ENCODE measurements around the gene LLPH. TPM values are rescaled to one million over a fixed set of nuclear protein-coding genes. Genes with fewer than 3 reads are reported as not detected.

Gene LLPH
- total RNA-seq, 5 donors from 2014 or later (not counting 1 experiment from before 2014, with no cell fraction given), result 16.6 to 24.3 (median 22.3) TPM

GRCh38 chr12:66085213-66085612 is 45.3 kb downstream of the LLPH start:
- no CpG with 5 or more reads among the region's 1 CpG for whole genome bisulfite sequencing (ENCODE audit: insufficient coverage)
- Mint-ChIP-seq H3K9me3 (peaks cover 0 to 10% (median 2%) of the 10 kb centered on the region in 3 donors), H3K4me3 (no peak overlapping the region), H3K27ac (no peak overlapping the region), H3K4me1 (no peaks in the 10 kb centered on the region), H3K27me3 (peaks cover 19 to 32% of the 10 kb centered on the region in 2 donors), H3K36me3 (no peaks in the 10 kb centered on the region)
- DNase-seq (no peak), ATAC-seq (replicated peaks in 1 of 4) (no peak)
- ChIA-PET CTCF (interaction anchor here (0.9 to 3.4 kb wide), 2 partner anchors 529 to 1194 kb away, joined by 4 to 17 read pairs; no protein-coding TSS in a partner anchor), POLR2A (no interaction called here)
- H3K4me1 ChIP-seq (ENCODE audit: control insufficient read depth in 1 of 2, extremely low read depth in 1 of 2, insufficient read depth in 2 of 2, low read length in 2 of 2), result no peaks in the 10 kb centered on the region
- no peak overlapping the region for H3K27ac ChIP-seq (ENCODE audit: low read length)
- H3K27me3 ChIP-seq (replicated peaks in 1 of 2; ENCODE audit: control insufficient read depth in 2 of 2, extremely low read depth in 1 of 2, insufficient read depth in 2 of 2, low read length in 1 of 2), result peaks cover 0 to 6% of the 10 kb centered on the region in 2 experiments
- H3K4me3 ChIP-seq (ENCODE audit: control insufficient read depth in 1 of 2, extremely low read depth in 1 of 2, low read length in 1 of 2), result no peak overlapping the region
- H3K36me3 ChIP-seq (ENCODE audit: control insufficient read depth in 2 of 2, extremely low read depth in 1 of 2, insufficient read depth in 1 of 2, low read length in 1 of 2), result no peaks in the 10 kb centered on the region
- H3K9me3 ChIP-seq, result no peaks in the 10 kb centered on the region

GRCh38 chr12:66083766-66084165 is 46.8 kb downstream of the LLPH start:
- H3K27ac ChIP-seq (ENCODE audit: low read length), result no peak overlapping the region
- H3K36me3 Mint-ChIP-seq, result no peaks in the 10 kb centered on the region
- H3K9me3 Mint-ChIP-seq, result peaks cover 0 to 10% (median 2%) of the 10 kb centered on the region in 3 donors
- ATAC-seq (replicated peaks in 1 of 4) (no peak), DNase-seq (no peak)
- H3K27ac Mint-ChIP-seq, result no peak overlapping the region
- H3K27me3 ChIP-seq (replicated peaks in 1 of 2; ENCODE audit: control insufficient read depth in 2 of 2, extremely low read depth in 1 of 2, insufficient read depth in 2 of 2, low read length in 1 of 2), result peaks cover 0 to 6% of the 10 kb centered on the region in 2 experiments
- CTCF ChIA-PET, result interaction anchor here in 1 of 2 donors (1.2 kb wide), 1 partner anchor 527 kb away, joined by 3 read pairs; no protein-coding TSS in a partner anchor
- H3K27me3 Mint-ChIP-seq, result peaks cover 23 to 34% of the 10 kb centered on the region in 2 donors
- POLR2A ChIA-PET, result no interaction called here
- no CpG with 5 or more reads among the region's 1 CpG for WGBS (ENCODE audit: insufficient coverage)
- no peak overlapping the region for H3K4me3 Mint-ChIP-seq
- H3K36me3 ChIP-seq (ENCODE audit: control insufficient read depth in 2 of 2, extremely low read depth in 1 of 2, insufficient read depth in 1 of 2, low read length in 1 of 2), result no peaks in the 10 kb centered on the region
- no peaks in the 10 kb centered on the region for H3K9me3 ChIP-seq
- no peaks in the 10 kb centered on the region for H3K4me1 ChIP-seq (ENCODE audit: control insufficient read depth in 1 of 2, extremely low read depth in 1 of 2, insufficient read depth in 2 of 2, low read length in 2 of 2)
- no peak overlapping the region for H3K4me3 ChIP-seq (ENCODE audit: control insufficient read depth in 1 of 2, extremely low read depth in 1 of 2, low read length in 1 of 2)
- no peaks in the 10 kb centered on the region for H3K4me1 Mint-ChIP-seq

- peaks cover 0 to 2% of the 10 kb centered on the region in 2 experiments for H3K27me3 ChIP-seq (replicated peaks in 1 of 2; ENCODE audit: control insufficient read depth in 2 of 2, extremely low read depth in 1 of 2, insufficient read depth in 2 of 2, low read length in 1 of 2)
- no peaks in the 10 kb centered on the region for H3K9me3 ChIP-seq
- Mint-ChIP-seq H3K4me3 (no peak overlapping the region), H3K27ac (no peak overlapping the region), H3K27me3 (peaks cover 24 to 34% of the 10 kb centered on the region in 2 donors), H3K36me3 (no peaks in the 10 kb centered on the region), H3K9me3 (peaks cover 0 to 10% (median 2%) of the 10 kb centered on the region in 3 donors), H3K4me1 (no peaks in the 10 kb centered on the region)
- no peak overlapping the region for H3K4me3 ChIP-seq (ENCODE audit: control insufficient read depth in 1 of 2, extremely low read depth in 1 of 2, low read length in 1 of 2)
- ATAC-seq (replicated peaks in 1 of 4) (no peak), DNase-seq (no peak)
- no peaks in the 10 kb centered on the region for H3K36me3 ChIP-seq (ENCODE audit: control insufficient read depth in 2 of 2, extremely low read depth in 1 of 2, insufficient read depth in 1 of 2, low read length in 1 of 2)
- no CpG with 5 or more reads among the region's 1 CpG for WGBS (ENCODE audit: insufficient coverage)
- CTCF ChIA-PET, result no interaction called here
- POLR2A ChIA-PET, result no interaction called here
- H3K27ac ChIP-seq (ENCODE audit: low read length), result no peak overlapping the region
- H3K4me1 ChIP-seq (ENCODE audit: control insufficient read depth in 1 of 2, extremely low read depth in 1 of 2, insufficient read depth in 2 of 2, low read length in 2 of 2), result no peaks in the 10 kb centered on the region
Measured at GRCh38 chr12:66082744-66083143, 47.8 kb downstream of the LLPH start.

GRCh38 chr12:66080791-66081190 is 49.8 kb downstream of the LLPH start:
- no peak overlapping the region for H3K27ac ChIP-seq (ENCODE audit: low read length)
- peaks cover 24 to 27% of the 10 kb centered on the region in 2 donors for H3K27me3 Mint-ChIP-seq
- CTCF ChIA-PET, result interaction anchor here in 1 of 2 donors (0.6 kb wide), 1 partner anchor 521 kb away, joined by 3 read pairs; no protein-coding TSS in a partner anchor
- DNase-seq (no peak), ATAC-seq (replicated peaks in 1 of 4) (no peak)
- no peaks in the 10 kb centered on the region for H3K4me1 Mint-ChIP-seq
- H3K9me3 Mint-ChIP-seq, result peaks cover 0 to 10% (median 2%) of the 10 kb centered on the region in 3 donors
- H3K27ac Mint-ChIP-seq, result no peak overlapping the region
- H3K36me3 ChIP-seq (ENCODE audit: control insufficient read depth in 2 of 2, extremely low read depth in 1 of 2, insufficient read depth in 1 of 2, low read length in 1 of 2), result no peaks in the 10 kb centered on the region
- WGBS (ENCODE audit: insufficient coverage), result no CpG with 5 or more reads among the region's 4 CpGs
- no peaks in the 10 kb centered on the region for H3K9me3 ChIP-seq
- no peak overlapping the region for H3K4me3 Mint-ChIP-seq
- peaks cover 0 to 2% of the 10 kb centered on the region in 2 experiments for H3K27me3 ChIP-seq (replicated peaks in 1 of 2; ENCODE audit: control insufficient read depth in 2 of 2, extremely low read depth in 1 of 2, insufficient read depth in 2 of 2, low read length in 1 of 2)
- H3K4me3 ChIP-seq (ENCODE audit: control insufficient read depth in 1 of 2, extremely low read depth in 1 of 2, low read length in 1 of 2), result no peak overlapping the region
- POLR2A ChIA-PET, result no interaction called here
- H3K36me3 Mint-ChIP-seq, result no peaks in the 10 kb centered on the region
- no peaks in the 10 kb centered on the region for H3K4me1 ChIP-seq (ENCODE audit: control insufficient read depth in 1 of 2, extremely low read depth in 1 of 2, insufficient read depth in 2 of 2, low read length in 2 of 2)

GRCh38 chr12:66077542-66077941 is 53.0 kb downstream of the LLPH start:
- H3K27ac ChIP-seq (ENCODE audit: low read length), result no peak overlapping the region
- peaks cover 0 to 8% of the 10 kb centered on the region in 2 experiments for H3K27me3 ChIP-seq (replicated peaks in 1 of 2; ENCODE audit: control insufficient read depth in 2 of 2, extremely low read depth in 1 of 2, insufficient read depth in 2 of 2, low read length in 1 of 2)
- Mint-ChIP-seq H3K36me3 (no peaks in the 10 kb centered on the region), H3K27me3 (peaks cover 31 to 41% of the 10 kb centered on the region in 2 donors), H3K27ac (no peak overlapping the region), H3K9me3 (no peaks in the 10 kb centered on the region), H3K4me3 (no peak overlapping the region), H3K4me1 (no peaks in the 10 kb centered on the region)
- no peaks in the 10 kb centered on the region for H3K9me3 ChIP-seq
- WGBS (ENCODE audit: insufficient coverage), result 71% methylated on average over 1 of the region's 1 CpG
- no peak for DNase-seq
- H3K36me3 ChIP-seq (ENCODE audit: control insufficient read depth in 2 of 2, extremely low read depth in 1 of 2, insufficient read depth in 1 of 2, low read length in 1 of 2), result no peaks in the 10 kb centered on the region
- POLR2A ChIA-PET, result no interaction called here
- no peaks in the 10 kb centered on the region for H3K4me1 ChIP-seq (ENCODE audit: control insufficient read depth in 1 of 2, extremely low read depth in 1 of 2, insufficient read depth in 2 of 2, low read length in 2 of 2)
- CTCF ChIA-PET, result interaction anchor here in 1 of 2 donors (0.5 kb wide), 1 partner anchor 26 kb away, joined by 3 read pairs; no protein-coding TSS in a partner anchor
- no peak for ATAC-seq (replicated peaks in 1 of 4)
- H3K4me3 ChIP-seq (ENCODE audit: control insufficient read depth in 1 of 2, extremely low read depth in 1 of 2, low read length in 1 of 2), result no peak overlapping the region

- H3K4me1 ChIP-seq (ENCODE audit: control insufficient read depth in 1 of 2, extremely low read depth in 1 of 2, insufficient read depth in 2 of 2, low read length in 2 of 2), result no peaks in the 10 kb centered on the region
- Mint-ChIP-seq H3K36me3 (no peaks in the 10 kb centered on the region), H3K27ac (no peak overlapping the region), H3K4me3 (no peak overlapping the region), H3K4me1 (no peaks in the 10 kb centered on the region), H3K9me3 (no peaks in the 10 kb centered on the region), H3K27me3 (peaks cover 26 to 27% of the 10 kb centered on the region in 2 donors)
- no peaks in the 10 kb centered on the region for H3K9me3 ChIP-seq
- H3K27me3 ChIP-seq (replicated peaks in 1 of 2; ENCODE audit: control insufficient read depth in 2 of 2, extremely low read depth in 1 of 2, insufficient read depth in 2 of 2, low read length in 1 of 2), result peaks cover 0 to 10% of the 10 kb centered on the region in 2 experiments
- ChIA-PET POLR2A (no interaction called here), CTCF (no interaction called here)
- H3K27ac ChIP-seq (ENCODE audit: low read length), result no peak overlapping the region
- H3K4me3 ChIP-seq (ENCODE audit: control insufficient read depth in 1 of 2, extremely low read depth in 1 of 2, low read length in 1 of 2), result no peak overlapping the region
- H3K36me3 ChIP-seq (ENCODE audit: control insufficient read depth in 2 of 2, extremely low read depth in 1 of 2, insufficient read depth in 1 of 2, low read length in 1 of 2), result no peaks in the 10 kb centered on the region
- no peak for DNase-seq
- no peak for ATAC-seq (replicated peaks in 1 of 4)
- WGBS (ENCODE audit: insufficient coverage), result 38% methylated on average over 1 of the region's 2 CpGs
Measured at GRCh38 chr12:66074561-66074960, 56.0 kb downstream of the LLPH start.

Measured in T-cell (primary cell).